ENCODE data around the gene GALNT17. TPM values are rescaled to one million over a fixed set of nuclear protein-coding genes. Genes with fewer than 3 reads are reported as not detected.

GALNT17 gene
- total RNA-seq: 10.8 TPM

DNA sequence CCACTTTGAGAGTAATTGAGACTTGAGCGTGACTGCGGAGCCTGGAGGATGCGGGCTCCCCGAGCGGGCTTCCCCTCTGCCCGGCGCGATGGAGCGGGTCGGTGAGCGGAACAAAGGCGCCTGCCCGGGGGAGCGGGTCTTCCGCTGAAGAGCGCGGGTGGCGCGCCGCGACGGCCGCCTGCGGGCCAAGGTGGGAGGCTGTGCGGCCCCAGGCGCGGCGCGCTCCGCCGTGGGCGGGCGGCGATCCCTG lies at the start of gene GALNT17:
Gene GALNT17, plus strand, starts transcription at position 18 of the 250 bp plus-strand sequence.

Small RNAs within 50 kb of the gene (small RNA-seq; reads per million reads assigned to genes)
- gene MIR3914-1 (ENCODE audit: low replicate concordance) (not detected), gene RN7SKP75 (ENCODE audit: low replicate concordance) (0.09 reads per million)
